Mucosa of rectum (tissue), 2 donors: ENCODE measurements around the gene BEAN1.
"Not testable (repeated sequence)": the region's sequence is repeated elsewhere in the genome, so short reads cannot be mapped to it uniquely, and the experiment has no call there.

Source experiments
- H3K27ac ChIP-seq, 2 donors: one replicate each; pipeline ENCODE4 v1.7.0; 2013; ENCODE audit warnings: inconsistent platforms in 2 of 2, low read depth in 2 of 2, low read length in 2 of 2
- H3K27me3 ChIP-seq, 2 donors: one replicate each; pipeline ENCODE4 v1.7.0; 2013; ENCODE audit warnings: low read length in 2 of 2; ENCODE audit not compliant: control insufficient read depth in 2 of 2, insufficient read depth in 2 of 2
- H3K36me3 ChIP-seq, 2 donors: one replicate each; pipeline ENCODE4 v1.7.0; 2013; ENCODE audit warnings: low read length in 2 of 2; ENCODE audit not compliant: control insufficient read depth in 2 of 2, insufficient read depth in 2 of 2
- H3K4me1 ChIP-seq, 2 donors: one replicate each; pipeline ENCODE4 v1.7.0; 2013; ENCODE audit warnings: low read length in 2 of 2, mild to moderate bottlenecking in 1 of 2; ENCODE audit not compliant: control insufficient read depth in 2 of 2, insufficient read depth in 2 of 2
- H3K4me3 ChIP-seq, 2 donors: one replicate each; pipeline ENCODE4 v1.7.0; 2013; ENCODE audit warnings: low read length in 2 of 2
- H3K9ac ChIP-seq, 2 donors: one replicate each; pipeline ENCODE4 v1.7.0; 2013; ENCODE audit warnings: low read length in 2 of 2, low read depth in 1 of 2, mild to moderate bottlenecking in 1 of 2
- H3K9me3 ChIP-seq, 2 donors: one replicate each; pipeline ENCODE4 v1.7.0; 2013; ENCODE audit warnings: low read length in 2 of 2; ENCODE audit not compliant: control insufficient read depth in 2 of 2
- donor health status: healthy.
- donor health status: Normal muscosa, but diverticular disease.

BEAN1 gene

DNA sequence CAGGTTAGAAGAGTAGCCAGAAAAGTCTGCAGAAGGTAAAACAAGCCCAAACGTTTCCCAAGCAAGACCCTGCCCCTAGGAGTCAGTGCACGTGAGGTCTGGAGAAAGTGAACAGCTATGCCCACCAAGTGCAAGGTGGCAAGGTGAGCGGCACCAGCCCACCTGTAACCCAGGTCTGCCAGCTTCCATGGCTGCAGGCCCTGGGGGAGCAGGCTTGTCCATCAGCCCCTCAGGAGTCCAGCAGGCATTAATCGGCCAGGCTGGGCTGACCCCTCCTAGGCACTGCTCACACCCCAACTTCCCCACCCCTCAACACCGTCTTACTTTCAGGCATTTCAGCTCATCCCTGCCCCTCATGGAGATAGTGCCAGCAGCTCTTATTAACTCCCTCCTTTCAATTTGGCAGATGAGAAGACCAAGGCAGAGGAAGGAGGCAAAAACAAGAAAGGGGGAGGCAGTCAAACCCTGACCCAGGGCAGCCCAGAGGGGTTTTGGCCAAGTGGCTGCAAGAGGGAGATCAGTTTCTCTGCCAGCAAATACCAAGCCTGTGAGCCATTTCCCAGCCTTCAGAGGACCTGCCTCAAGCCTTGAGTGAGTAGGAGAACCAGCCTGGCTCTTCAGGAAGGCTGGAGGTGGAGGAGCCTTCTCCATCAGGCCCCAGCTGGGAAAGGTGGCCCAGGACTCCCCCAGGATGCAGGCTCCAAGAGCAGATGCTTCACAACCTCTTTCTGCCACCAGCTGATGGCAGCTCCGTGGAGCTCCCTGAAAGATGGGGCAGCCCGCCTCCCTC, 14.7 kb downstream of the BEAN1 start:
- no peak overlapping the region for H3K27ac ChIP-seq
- peaks cover 4 to 7% of the 10 kb centered on the region in 2 donors for H3K27me3 ChIP-seq
- no peaks in the 10 kb centered on the region for H3K4me1 ChIP-seq
- no peak overlapping the region for H3K9ac ChIP-seq
- no peaks in the 10 kb centered on the region for H3K9me3 ChIP-seq
- H3K36me3 ChIP-seq = no peaks in the 10 kb centered on the region
- H3K4me3 ChIP-seq = no peak overlapping the region

DNA sequence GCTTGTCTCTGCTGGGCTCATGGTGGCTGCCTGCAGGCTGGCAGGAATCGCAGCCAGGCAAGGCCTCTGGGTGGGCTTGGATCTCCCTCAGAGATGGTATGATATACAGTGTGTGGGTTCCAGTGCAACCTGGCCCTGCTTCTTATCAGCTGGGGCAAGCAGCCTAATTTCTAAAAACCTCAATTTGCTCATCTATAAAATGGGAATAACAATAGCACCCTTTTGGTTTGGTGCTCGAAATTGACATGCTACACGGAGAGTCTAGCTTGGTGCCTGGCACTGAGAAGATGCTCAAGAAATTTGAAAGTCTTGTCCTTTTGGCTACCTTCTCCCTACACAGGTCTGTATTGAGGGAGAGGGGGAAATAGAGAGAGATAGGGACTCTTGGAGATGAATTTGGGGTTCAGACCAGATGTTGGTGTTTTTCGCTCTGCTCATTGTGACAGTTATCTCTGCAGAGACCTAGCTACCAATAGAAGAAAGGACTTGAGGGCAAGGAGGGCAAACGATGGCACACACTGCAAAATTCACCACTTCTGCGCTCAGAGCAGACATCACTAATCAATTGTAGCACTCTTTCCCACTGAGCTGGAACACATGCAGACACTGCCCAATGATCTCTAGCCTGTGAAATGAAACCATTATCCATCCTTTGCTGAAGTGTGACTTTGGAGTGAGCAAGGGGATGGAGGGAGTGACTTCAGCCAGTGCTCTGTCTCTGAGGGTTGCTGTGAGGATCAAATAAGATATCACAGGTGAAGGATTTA, 15.6 kb downstream of the BEAN1 start:
- peaks cover 4 to 9% of the 10 kb centered on the region in 2 donors for H3K27me3 ChIP-seq

DNA sequence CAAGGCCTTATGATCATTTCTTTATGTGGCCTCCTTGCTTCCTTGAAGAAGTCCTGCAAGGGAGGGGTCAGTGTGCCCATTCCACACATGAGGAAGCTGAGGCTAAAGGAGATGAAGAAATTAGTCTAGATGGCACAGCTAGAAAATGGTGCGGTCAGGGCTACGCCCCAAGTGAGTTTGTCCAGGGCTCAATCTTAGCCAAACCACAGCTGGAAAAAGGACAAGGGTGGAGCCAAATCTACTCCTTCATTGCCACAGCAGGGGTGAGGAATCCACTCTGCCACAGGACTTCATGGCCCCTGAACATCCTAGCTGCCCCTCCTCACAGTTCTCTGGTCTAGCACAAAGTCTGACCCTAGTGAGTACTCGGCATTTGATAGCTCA, 16.2 kb downstream of the BEAN1 start:
- H3K27me3 ChIP-seq = peaks cover 4 to 9% of the 10 kb centered on the region in 2 donors

More for the DNA sequence above, 15.6 kb downstream of the BEAN1 start:
- H3K4me3 ChIP-seq = no peak overlapping the region
- H3K9me3 ChIP-seq = no peaks in the 10 kb centered on the region
- H3K36me3 ChIP-seq = no peaks in the 10 kb centered on the region
- no peak overlapping the region for H3K9ac ChIP-seq
- no peak overlapping the region for H3K27ac ChIP-seq
- no peaks in the 10 kb centered on the region for H3K4me1 ChIP-seq

DNA sequence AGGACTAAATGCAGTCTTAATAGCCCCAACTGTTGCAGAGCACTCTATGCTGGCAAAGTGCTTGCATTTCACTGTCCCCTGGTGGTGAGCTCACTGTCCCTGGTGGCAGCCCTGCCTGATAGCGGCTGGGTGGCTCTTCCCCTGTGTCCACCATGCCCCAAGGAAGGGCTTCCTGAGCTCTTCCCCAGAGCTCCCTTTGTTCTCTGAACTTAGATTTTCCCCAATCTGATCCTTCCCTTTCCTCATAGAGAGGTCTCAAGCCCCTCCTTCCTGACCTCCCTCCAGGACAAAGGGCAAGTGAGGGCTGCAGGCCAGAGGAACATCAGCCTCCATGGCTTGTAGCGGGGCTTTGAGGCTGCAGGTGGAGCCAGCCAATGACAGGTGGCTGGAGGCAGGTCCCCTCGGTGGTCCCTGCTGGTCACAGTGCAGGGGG, 17.0 kb downstream of the BEAN1 start:
- Histone ChIP-seq H3K27me3 (peaks cover 4 to 8% of the 10 kb centered on the region in 2 donors), H3K9me3 (no peaks in the 10 kb centered on the region), H3K4me3 (no peak overlapping the region), H3K9ac (no peak overlapping the region), H3K4me1 (no peaks in the 10 kb centered on the region), H3K36me3 (no peaks in the 10 kb centered on the region), H3K27ac (no peak overlapping the region)

More for the DNA sequence above, 16.2 kb downstream of the BEAN1 start:
- no peak overlapping the region for H3K9ac ChIP-seq
- no peaks in the 10 kb centered on the region for H3K36me3 ChIP-seq
- no peaks in the 10 kb centered on the region for H3K4me1 ChIP-seq
- H3K9me3 ChIP-seq = no peaks in the 10 kb centered on the region
- no peak overlapping the region for H3K4me3 ChIP-seq
- H3K27ac ChIP-seq = no peak overlapping the region

DNA sequence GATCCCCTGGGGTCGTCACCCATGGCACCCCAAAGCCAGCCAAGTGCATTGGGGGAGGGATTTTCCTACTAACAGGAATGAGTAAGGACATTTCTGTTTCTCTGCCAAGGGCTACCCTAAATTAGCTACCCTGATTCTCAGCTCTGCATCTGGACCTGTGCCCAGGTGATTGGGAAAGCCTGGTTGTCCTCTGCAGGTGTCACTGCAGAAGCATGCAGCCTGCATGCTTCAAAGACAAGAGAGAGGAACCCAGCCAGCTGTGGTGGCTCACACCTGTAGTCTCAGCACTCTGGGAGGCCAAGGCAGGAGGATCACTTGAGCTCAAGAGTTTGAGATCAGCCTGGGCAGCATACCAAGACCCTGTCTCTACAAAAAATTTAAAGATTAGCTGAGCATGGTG, 19.6 kb downstream of the BEAN1 start:
- H3K4me3 ChIP-seq = no peak overlapping the region
- no peak overlapping the region for H3K27ac ChIP-seq
- no peaks in the 10 kb centered on the region for H3K36me3 ChIP-seq
- no peak overlapping the region for H3K9ac ChIP-seq
- H3K27me3 ChIP-seq = peaks cover under 1 to 4% of the 10 kb centered on the region in 2 donors
- no peaks in the 10 kb centered on the region for H3K4me1 ChIP-seq
- H3K9me3 ChIP-seq = no peaks in the 10 kb centered on the region

DNA sequence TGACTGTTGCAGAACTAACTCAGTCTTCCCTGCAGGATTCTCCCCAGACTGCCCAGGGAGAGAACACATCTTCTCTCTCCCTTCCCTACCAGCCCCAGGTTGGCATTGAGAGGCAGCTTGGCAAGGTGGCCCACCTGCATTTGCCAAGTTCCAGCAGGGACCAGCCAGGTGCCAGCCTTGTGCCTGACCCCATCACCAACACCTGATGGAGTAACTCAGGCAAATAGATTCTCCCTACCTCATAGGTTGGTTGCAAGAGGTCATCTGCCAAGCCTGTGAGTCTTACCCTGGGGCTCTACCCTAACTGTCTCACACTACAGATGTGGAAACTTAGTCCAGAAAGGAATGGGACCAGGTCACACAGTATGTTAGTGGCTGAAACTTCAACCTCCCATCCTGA, 20.4 kb downstream of the BEAN1 start:
- Histone ChIP-seq H3K36me3 (no peaks in the 10 kb centered on the region), H3K9me3 (no peaks in the 10 kb centered on the region), H3K4me1 (no peaks in the 10 kb centered on the region), H3K27me3 (peaks cover 0 to 4% of the 10 kb centered on the region in 2 donors), H3K9ac (no peak overlapping the region), H3K27ac (no peak overlapping the region), H3K4me3 (no peak overlapping the region)

DNA sequence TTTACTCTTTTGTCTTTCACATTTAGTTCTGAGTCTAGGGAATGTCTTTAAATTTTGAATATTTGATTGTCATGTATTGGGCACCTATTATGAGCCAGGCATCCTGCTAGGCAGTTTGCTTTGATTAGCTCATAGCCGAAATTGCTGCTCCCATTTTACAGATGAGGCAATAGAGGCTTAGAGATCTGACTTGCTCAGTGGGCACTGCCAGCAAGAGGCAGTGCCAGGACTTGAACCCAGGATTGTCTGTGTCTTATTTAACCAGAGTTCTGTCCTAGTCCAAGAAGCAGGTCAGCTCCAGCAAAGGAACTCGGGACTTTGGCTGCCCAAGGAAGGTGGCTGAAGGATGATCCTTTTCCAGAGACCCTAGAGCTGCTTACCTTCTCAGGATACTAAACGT, 24.5 kb downstream of the BEAN1 start:
- Histone ChIP-seq H3K36me3 (no peaks in the 10 kb centered on the region), H3K4me3 (no peak overlapping the region), H3K9me3 (no peaks in the 10 kb centered on the region), H3K4me1 (no peaks in the 10 kb centered on the region), H3K27ac (no peak overlapping the region), H3K9ac (no peak overlapping the region), H3K27me3 (peaks cover 0 to 2% of the 10 kb centered on the region in 2 donors)

DNA sequence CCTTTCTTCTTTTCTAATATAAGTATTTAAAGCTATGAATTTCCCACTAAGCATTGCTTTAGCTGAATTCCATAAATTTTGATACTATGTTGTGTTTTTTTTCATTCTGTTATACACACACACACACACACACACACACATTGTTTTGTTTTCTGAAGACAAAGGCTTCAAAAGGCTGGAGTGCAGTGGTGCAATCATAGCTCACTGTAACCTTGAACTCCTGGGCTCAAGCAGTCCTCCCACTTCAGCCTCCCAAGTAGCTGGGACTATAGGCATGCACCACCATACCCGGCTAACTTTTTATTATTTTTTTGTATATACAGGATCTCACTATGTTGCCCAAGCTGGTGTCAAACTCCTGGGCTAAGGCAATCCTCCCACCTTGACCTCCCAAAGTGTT, 26.1 kb downstream of the BEAN1 start:
- not testable (repeated sequence) for H3K36me3 ChIP-seq, H3K4me1 ChIP-seq

DNA sequence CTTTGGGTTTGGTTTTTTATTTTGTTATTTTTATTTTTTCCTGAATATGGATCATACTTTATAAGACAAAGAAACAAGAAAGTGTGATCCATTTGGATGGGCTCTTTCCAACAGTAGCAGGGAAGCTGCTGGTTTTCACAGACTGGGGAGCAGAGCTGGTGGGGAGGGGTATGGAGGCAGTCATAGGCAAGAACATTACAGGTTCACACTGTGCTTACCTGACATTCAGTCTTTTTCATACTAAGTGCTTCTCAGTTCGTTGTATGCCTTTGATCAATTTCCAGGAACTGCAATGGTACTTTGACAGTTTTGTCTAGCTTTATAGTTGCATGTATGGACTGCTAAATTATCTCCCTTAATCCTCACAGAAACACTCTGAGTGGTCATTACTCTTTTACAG, 27.7 kb downstream of the BEAN1 start:
- Histone ChIP-seq H3K9me3 (no peaks in the 10 kb centered on the region), H3K27ac (no peak overlapping the region)

More for the DNA sequence above, 26.1 kb downstream of the BEAN1 start:
- not testable (repeated sequence) for H3K4me3 ChIP-seq, H3K27me3 ChIP-seq, H3K9me3 ChIP-seq, H3K27ac ChIP-seq, H3K9ac ChIP-seq

DNA sequence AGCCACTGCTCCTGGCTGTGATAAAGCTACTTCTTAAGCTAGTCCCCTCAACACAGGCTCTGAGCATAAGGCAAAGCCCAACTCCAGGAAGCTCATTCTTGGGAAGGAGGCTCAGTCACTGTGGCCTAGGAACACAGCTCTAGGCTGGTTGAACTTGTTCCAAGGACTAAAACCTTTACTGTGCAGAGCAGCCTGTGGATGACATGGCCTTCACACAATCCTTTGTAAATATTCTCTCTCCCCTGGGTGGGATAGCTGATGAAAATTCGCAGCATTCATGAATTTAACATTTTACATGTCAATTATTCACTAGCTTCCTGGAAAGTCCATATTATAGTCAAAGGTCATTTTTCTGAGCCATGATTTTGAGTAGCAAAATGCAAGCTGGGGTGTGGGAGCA, 28.9 kb downstream of the BEAN1 start:
- Histone ChIP-seq H3K36me3 (no peaks in the 10 kb centered on the region), H3K9ac (no peak overlapping the region), H3K4me1 (no peaks in the 10 kb centered on the region), H3K27ac (no peak overlapping the region), H3K27me3 (peaks cover 7 to 9% of the 10 kb centered on the region in 2 donors), H3K4me3 (no peak overlapping the region), H3K9me3 (no peaks in the 10 kb centered on the region)

More for the DNA sequence above, 27.7 kb downstream of the BEAN1 start:
- Histone ChIP-seq H3K4me1 (no peaks in the 10 kb centered on the region), H3K36me3 (no peaks in the 10 kb centered on the region), H3K4me3 (no peak overlapping the region), H3K27me3 (peaks cover 3 to 7% of the 10 kb centered on the region in 2 donors), H3K9ac (no peak overlapping the region)
